BJ (cell line): ENCODE measurements around the gene LRFN2. TPM values are rescaled to one million over a fixed set of nuclear protein-coding genes. Genes with fewer than 3 reads are reported as not detected.

ENCODE experiments used
- CTCF ChIA-PET: fragments of 350-600 bp; formaldehyde crosslinking; extraction: SDS; loops from one replicate; lab custom pipeline; 2021; ENCODE audit warnings: antibody characterized with exemption, inconsistent platforms; lab: Yijun Ruan, JAX
- POLR2A ChIA-PET: fragments of 300-600 bp; sonication (Branson Sonifier 250); formaldehyde crosslinking; extraction: SDS; loops from one replicate; lab custom pipeline; 2021; ENCODE audit warnings: antibody characterized with exemption; lab: Charles Lee
- DNase-seq: peaks from one replicate; pipeline ENCODE4 v3.0.0-alpha.2; 2011; ENCODE audit warnings: low read depth
- H3K27me3 ChIP-seq: 2 replicates; pipeline ENCODE4 v1.6.0; 2011; ENCODE audit warnings: low read length; ENCODE audit not compliant: control insufficient read depth, insufficient read depth
- H3K36me3 ChIP-seq: 2 replicates; pipeline ENCODE4 v1.5.1; 2011; ENCODE audit warnings: low read length; ENCODE audit not compliant: control insufficient read depth, insufficient read depth
- H3K4me3 ChIP-seq: 2 replicates; pipeline ENCODE4 v1.5.1; 2011; ENCODE audit warnings: low read depth, mild to moderate bottlenecking, control low read depth, low read length
- CTCF ChIP-seq: IDR thresholded peaks from 2 replicates; pipeline ENCODE4 v1.5.1; 2011; ENCODE audit warnings: low read depth, mild to moderate bottlenecking, control low read depth, inconsistent platforms, low read length, moderate library complexity; ENCODE audit not compliant: insufficient read depth
- polyA plus RNA-seq: library from polyadenylated mRNA; depleted of rRNA; stranded (reverse); fragments of >200 nt; gene quantifications from 2 replicates; pipeline ENCODE4 v1.2.3, GENCODE V29; 2011

LRFN2 gene
- polyA plus RNA-seq, 1 experiment, result not detected

- no peaks in the 10 kb centered on the region for H3K27me3 ChIP-seq
- no peak for DNase-seq
- no peaks in the 10 kb centered on the region for H3K36me3 ChIP-seq
- POLR2A ChIA-PET, result no interaction called here
- CTCF ChIA-PET, result no interaction called here
- no peak for TF ChIP-seq CTCF
- no peak overlapping the region for H3K4me3 ChIP-seq
Observed at GRCh38 chr6:40417031-40417430, 170.1 kb downstream of the LRFN2 start.

GRCh38 chr6:40414617-40415016 is 172.5 kb downstream of the LRFN2 start:
- H3K4me3 ChIP-seq, result no peak overlapping the region
- POLR2A ChIA-PET, result no interaction called here
- H3K36me3 ChIP-seq, result no peaks in the 10 kb centered on the region
- no peaks in the 10 kb centered on the region for H3K27me3 ChIP-seq
- CTCF ChIA-PET, result no interaction called here
- no peak for DNase-seq
- TF ChIP-seq CTCF, result no peak

- TF ChIP-seq CTCF, result no peak
- no peak overlapping the region for H3K4me3 ChIP-seq
- H3K27me3 ChIP-seq, result no peaks in the 10 kb centered on the region
- H3K36me3 ChIP-seq, result no peaks in the 10 kb centered on the region
- POLR2A ChIA-PET, result no interaction called here
- no peak for DNase-seq
- CTCF ChIA-PET, result interaction anchor here (1.4 kb wide), 1 partner anchor 17 kb away, joined by 3 read pairs; no protein-coding TSS in a partner anchor
Observed at GRCh38 chr6:40413239-40413638, 173.9 kb downstream of the LRFN2 start.

- Histone ChIP-seq H3K4me3 (no peak overlapping the region), H3K27me3 (no peaks in the 10 kb centered on the region), H3K36me3 (no peaks in the 10 kb centered on the region)
- POLR2A ChIA-PET, result no interaction called here
- no peak for TF ChIP-seq CTCF
- no peak for DNase-seq
- CTCF ChIA-PET, result no interaction called here
Observed at GRCh38 chr6:40411881-40412280, 175.3 kb downstream of the LRFN2 start.

- no peak for TF ChIP-seq CTCF
- POLR2A ChIA-PET, result no interaction called here
- H3K4me3 ChIP-seq, result no peak overlapping the region
- CTCF ChIA-PET, result no interaction called here
- no peaks in the 10 kb centered on the region for H3K27me3 ChIP-seq
- DNase-seq, result no peak
- no peaks in the 10 kb centered on the region for H3K36me3 ChIP-seq
Observed at GRCh38 chr6:40410821-40411220, 176.3 kb downstream of the LRFN2 start.
